AG09309 (cell line): ENCODE results near the gene MYCBP2.
"Not testable (repeated sequence)": the region's sequence is repeated elsewhere in the genome, so short reads cannot be mapped to it uniquely, and the experiment has no call there.

ENCODE experiments used
- DNase-seq: peaks from one replicate; pipeline ENCODE4 v3.0.0-alpha.2; 2010; ENCODE audit warnings: low read depth
- H3K4me3 ChIP-seq: 2 replicates; pipeline ENCODE4 v1.5.1; 2011; ENCODE audit warnings: mild to moderate bottlenecking, low read depth, low read length, moderate library complexity; ENCODE audit not compliant: control insufficient read depth
- TF ChIP-seq, protein P1 (sequence below): IDR thresholded peaks from 2 replicates; pipeline ENCODE4 v1.5.1; 2011; ENCODE audit warnings: mild to moderate bottlenecking, low read depth, low read length, inconsistent platforms; ENCODE audit not compliant: insufficient read depth, control insufficient read depth; ENCODE audit errors: missing control alignments

Gene MYCBP2

DNA sequence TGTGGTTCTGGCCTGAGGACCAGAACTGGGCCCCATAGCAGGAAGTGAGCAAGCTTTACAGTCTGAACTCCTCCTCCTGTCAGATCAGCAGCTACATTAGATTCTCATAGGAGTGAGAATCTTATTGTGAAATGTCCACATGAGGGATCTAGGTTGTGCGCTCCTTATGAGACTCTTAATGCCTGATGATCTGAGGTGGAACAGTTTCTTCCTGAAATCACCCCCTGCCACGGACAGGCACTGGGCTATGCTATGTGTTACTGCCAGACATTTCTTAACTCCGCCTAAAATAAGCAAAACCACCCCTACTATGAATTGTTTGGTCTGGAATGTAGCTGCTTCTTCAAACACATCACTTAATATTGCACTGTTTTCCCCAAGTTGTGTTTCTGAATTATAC lies 304.6 kb downstream of the MYCBP2 start:
- TF ChIP-seq, protein P1, sequence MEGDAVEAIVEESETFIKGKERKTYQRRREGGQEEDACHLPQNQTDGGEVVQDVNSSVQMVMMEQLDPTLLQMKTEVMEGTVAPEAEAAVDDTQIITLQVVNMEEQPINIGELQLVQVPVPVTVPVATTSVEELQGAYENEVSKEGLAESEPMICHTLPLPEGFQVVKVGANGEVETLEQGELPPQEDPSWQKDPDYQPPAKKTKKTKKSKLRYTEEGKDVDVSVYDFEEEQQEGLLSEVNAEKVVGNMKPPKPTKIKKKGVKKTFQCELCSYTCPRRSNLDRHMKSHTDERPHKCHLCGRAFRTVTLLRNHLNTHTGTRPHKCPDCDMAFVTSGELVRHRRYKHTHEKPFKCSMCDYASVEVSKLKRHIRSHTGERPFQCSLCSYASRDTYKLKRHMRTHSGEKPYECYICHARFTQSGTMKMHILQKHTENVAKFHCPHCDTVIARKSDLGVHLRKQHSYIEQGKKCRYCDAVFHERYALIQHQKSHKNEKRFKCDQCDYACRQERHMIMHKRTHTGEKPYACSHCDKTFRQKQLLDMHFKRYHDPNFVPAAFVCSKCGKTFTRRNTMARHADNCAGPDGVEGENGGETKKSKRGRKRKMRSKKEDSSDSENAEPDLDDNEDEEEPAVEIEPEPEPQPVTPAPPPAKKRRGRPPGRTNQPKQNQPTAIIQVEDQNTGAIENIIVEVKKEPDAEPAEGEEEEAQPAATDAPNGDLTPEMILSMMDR = no peak
- H3K4me3 ChIP-seq = no peak overlapping the region
- DNase-seq = no peak

DNA sequence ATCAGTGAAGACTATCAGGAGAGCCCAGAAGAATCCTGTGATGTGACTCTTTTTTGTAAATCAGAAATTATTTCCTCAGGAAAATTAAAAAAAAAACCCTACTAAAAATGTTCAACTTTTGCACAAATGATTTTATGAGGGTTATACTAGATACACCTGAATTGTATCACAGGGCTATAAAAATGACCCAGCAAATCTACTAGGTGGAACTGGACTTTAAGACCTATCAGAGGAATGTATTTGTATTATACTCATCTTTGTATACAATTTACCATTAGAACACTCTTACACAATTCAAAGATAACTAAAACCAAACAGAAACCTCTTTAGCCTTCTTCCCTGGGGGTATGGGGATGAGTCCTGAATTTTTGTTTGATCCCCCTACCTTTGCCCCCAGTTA lies 307.1 kb downstream of the MYCBP2 start:
- no peak overlapping the region for H3K4me3 ChIP-seq
- TF ChIP-seq, protein P1 = no peak
- no peak for DNase-seq

DNA sequence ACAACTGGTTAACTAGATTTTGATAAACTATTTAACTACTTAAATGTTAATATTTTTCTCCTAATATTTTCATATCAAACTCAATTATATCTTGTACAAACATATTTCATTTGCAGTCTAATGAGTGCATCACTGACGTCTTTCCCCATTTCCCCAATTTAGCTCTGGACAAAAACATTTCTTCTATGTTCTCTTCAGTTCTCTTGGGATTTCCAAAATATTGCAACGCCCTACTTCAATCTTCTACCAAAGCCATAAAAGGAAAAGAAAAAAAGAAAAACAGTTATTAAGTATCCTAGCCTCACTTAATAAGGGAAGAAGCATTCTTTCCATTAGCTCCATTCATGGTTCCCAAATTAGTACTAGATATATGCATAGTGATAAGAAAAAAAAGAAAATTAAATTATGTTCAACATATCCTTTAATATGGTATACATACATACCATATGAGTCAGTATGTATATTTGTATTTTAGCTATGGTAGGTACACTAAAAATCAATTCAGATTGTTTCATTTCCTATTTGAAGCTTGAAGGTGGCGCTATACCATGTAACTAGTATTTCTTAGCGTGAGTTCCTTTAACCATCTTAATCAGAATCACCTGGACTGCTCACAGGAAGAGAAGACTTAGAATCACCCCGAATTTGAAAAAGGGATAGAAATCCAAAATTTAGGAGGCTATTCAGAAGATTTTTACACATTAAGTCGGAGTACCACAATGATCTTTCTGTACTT lies 309.8 kb downstream of the MYCBP2 start:
- no peak for DNase-seq
- TF ChIP-seq, protein P1 = no peak
- no peak overlapping the region for H3K4me3 ChIP-seq

DNA sequence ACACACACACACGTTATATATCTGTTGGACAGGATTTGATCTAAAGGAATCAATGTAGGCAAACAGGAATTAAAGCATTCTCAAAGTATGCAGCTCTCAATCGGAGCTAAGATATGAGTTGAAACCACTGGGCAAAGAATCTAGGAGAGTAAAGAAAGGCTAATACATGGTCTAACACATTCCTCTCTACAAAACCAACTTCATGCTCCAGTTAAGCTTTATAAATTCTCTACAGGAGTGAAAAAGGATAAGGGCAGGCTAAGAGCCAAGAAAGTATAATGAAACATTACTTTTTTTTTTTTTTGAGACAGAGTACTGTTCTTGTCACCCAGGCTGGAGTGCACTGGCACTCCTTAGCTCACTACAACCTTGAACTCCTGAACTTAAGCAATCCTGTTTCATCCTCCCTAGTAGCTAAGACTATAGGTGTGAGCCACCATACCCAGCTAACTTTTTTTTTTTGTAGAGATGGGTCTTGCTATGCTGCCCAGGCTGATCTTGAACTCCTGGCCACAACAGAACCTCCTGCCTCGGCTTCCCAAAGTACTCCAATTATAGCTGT lies 310.6 kb downstream of the MYCBP2 start:
- DNase-seq = no peak
- H3K4me3 ChIP-seq = no peak overlapping the region
- TF ChIP-seq, protein P1 = no peak

DNA sequence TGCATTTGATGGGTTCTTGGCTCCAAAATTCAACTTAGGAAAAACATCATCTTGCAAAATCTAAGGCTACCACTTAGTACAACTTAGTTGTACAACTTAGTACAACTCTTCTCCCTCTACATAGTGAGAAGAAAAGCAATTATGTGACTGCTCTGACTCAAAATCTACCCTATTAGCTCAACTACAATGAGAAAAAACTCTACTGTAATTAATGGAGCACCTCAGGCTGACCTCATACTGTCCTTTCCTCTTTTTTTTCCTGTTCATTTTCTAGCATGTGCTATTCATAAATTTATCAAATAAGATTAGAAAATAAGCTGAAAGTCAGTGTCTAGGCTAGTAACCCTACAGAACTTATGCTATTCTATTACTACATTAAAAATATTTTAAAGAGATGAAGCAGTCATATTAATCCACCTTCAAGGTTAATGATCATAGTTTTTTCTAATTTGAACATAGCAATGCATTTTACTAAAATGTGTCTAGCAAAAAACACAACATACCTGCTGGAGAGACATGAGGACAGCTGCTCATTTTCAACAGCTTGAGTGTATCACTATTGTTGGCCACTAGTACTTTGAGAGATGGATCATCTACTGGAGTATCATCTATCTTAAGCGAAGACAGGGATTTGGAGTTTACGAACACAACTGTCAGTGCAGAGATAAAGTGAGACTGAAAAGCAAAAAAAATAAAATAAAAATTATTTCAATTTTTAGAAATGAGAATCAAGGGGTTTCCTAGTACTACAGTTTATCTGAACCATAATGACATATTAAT lies 311.8 kb downstream of the MYCBP2 start:
- H3K4me3 ChIP-seq = no peak overlapping the region
- no peak for DNase-seq
- TF ChIP-seq, protein P1 = no peak

DNA sequence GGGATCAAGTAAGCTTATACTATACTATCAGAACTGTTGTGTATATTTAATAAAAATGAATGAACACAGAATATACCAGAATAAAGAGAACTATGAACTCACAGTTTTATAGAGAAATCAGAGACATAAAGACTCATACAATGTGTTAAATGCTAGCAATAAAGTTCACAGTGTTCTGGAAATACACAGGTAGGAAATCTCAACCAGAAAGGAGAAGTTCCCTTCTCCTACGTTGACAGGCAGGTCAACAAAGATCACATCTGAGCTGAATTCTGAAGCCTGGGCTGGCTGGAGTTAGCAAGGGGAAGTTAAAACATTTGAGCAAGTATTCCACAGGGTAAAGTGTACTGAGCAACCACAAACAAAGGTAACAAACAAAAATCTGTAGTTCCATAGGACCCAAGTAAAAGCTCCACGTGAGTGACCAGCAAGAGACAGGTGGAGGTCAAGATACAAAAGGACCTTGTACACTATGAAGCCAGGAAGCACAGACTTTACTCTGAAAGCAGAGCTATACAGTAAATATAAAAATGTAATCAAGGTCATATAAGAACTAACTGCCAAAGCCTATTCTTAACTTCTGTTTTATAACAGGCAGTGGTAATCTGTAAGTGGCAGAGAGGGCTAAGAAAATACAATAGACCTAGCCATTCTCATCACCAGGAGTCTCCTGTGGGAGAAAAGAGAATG lies 312.9 kb downstream of the MYCBP2 start:
- H3K4me3 ChIP-seq = no peak overlapping the region
- TF ChIP-seq, protein P1 = no peak
- DNase-seq = no peak

DNA sequence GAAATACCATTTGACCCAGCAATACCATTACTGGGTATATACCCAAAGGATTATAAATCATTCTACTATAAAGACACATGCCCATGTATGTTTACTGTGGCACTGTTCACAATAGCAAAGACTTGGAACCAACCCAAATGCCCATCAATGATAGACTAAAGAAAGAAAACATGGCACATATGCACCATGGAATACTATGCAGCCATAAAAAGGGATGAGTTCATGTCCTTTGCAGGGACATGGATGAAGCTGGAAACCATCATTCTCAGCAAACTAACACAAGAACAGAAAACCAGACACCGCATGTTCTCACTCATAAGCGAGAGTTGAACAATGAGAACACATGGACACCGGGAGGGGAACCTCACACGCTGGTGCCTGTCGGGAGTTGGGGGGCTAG lies 317.2 kb downstream of the MYCBP2 start:
- not testable (repeated sequence) for DNase-seq, H3K4me3 ChIP-seq
